A549 (cell line): ENCODE data around the gene LMX1B. TPM values are rescaled to one million over a fixed set of nuclear protein-coding genes. Genes with fewer than 3 reads are reported as not detected.

Source experiments
- ATAC-seq, 2 experiments: fragments of 200-7000 bp in 1 of 2; fragments of >200 bp in 1 of 2; cut with Nextera tagmentation in 1 of 2; cut with Tn5 transposase in 1 of 2; 3 replicates each; pipeline versions ENCODE4 v1.8.0 to v1.9.1; 2018 to 2020; ENCODE audit warnings: mild to moderate bottlenecking in 1 of 2, moderate library complexity in 1 of 2
- CTCF ChIA-PET: fragments of 300-600 bp; sonication (Branson Sonifier 250); formaldehyde crosslinking; extraction: SDS; loops from one replicate; lab custom pipeline; 2021; ENCODE audit warnings: antibody characterized with exemption, inconsistent platforms; lab: Yijun Ruan, JAX
- POLR2A ChIA-PET: fragments of 350-600 bp; formaldehyde crosslinking; extraction: SDS; loops from one replicate; lab custom pipeline; 2021; ENCODE audit warnings: antibody characterized with exemption, inconsistent platforms; lab: Yijun Ruan, JAX
- DNase-seq, 2 experiments: peaks; one replicate each; pipeline versions ENCODE4 v3.0.0 to v3.0.0-alpha.2; 2011 to 2016; ENCODE audit warnings: low read depth in 1 of 2, low spot score in 1 of 2
- FAIRE-seq: peaks from 2 replicates; lab custom pipeline; 2011; peaks lifted over from hg19 to GRCh38; lab: Jason Lieb, UNC
- H3K27ac ChIP-seq, 2 experiments: fragments of >200 bp; sonication (Bioruptor Twin); formaldehyde crosslinking; 3 replicates each; pipeline ENCODE4 v1.5.1; 2016 to 2017
- H3K4me1 ChIP-seq: fragments of >200 bp; sonication (Bioruptor Twin); formaldehyde crosslinking; 3 replicates; pipeline ENCODE4 v1.6.1; 2016
- H3K4me2 ChIP-seq: fragments of >200 bp; sonication (Bioruptor Twin); formaldehyde crosslinking; 3 replicates; pipeline ENCODE4 v1.6.1; 2016
- H3K4me3 ChIP-seq: fragments of >200 bp; sonication (Bioruptor Twin); formaldehyde crosslinking; 3 replicates; pipeline ENCODE4 v1.5.1; 2016
- H3K9me3 ChIP-seq: fragments of >200 bp; sonication (Bioruptor Twin); formaldehyde crosslinking; 3 replicates; pipeline ENCODE4 v1.6.1; 2016
- BCL3 ChIP-seq: fragments of >200 bp; sonication (Bioruptor Twin); formaldehyde crosslinking; IDR thresholded peaks from 3 replicates; pipeline ENCODE4 v1.6.1; 2016
- CBX8 ChIP-seq: fragments of 200-600 bp; sonication (generic); IDR thresholded peaks from 2 replicates; pipeline ENCODE4 v1.6.1; 2016
- CEBPB ChIP-seq, 2 experiments: fragments of >200 bp in 1 of 2; sonication (Bioruptor Twin) in 1 of 2; formaldehyde crosslinking in 1 of 2; IDR thresholded peaks; 2 replicates each; pipeline ENCODE4 v1.6.1; 2012 to 2016
- EHMT2 ChIP-seq: fragments of 200-600 bp; sonication (generic); IDR thresholded peaks from 2 replicates; pipeline ENCODE4 v1.6.1; 2016; ENCODE audit warnings: antibody characterized with exemption, low read depth, mild to moderate bottlenecking, moderate library complexity
- EP300 ChIP-seq, 2 experiments: fragments of >200 bp; sonication (Bioruptor Twin); formaldehyde crosslinking; IDR thresholded peaks; 2 replicates in 1 of 2; 3 replicates in 1 of 2; pipeline ENCODE4 v1.6.1; 2016 to 2017
- ESRRA ChIP-seq: fragments of 150-350 bp; IDR thresholded peaks from 2 replicates; pipeline ENCODE4 v1.6.1; 2014; ENCODE audit warnings: mild to moderate bottlenecking, low read length, borderline replicate concordance
- HDAC2 ChIP-seq: fragments of 200-600 bp; sonication (generic); IDR thresholded peaks from 2 replicates; pipeline ENCODE4 v1.6.1; 2016
- HES2 ChIP-seq: fragments of >200 bp; sonication (Bioruptor Twin); formaldehyde crosslinking; IDR thresholded peaks from 2 replicates; pipeline ENCODE4 v1.6.1; 2016
- MAFK ChIP-seq: fragments of 450-650 bp; IDR thresholded peaks from 2 replicates; pipeline ENCODE4 v1.6.1; 2014; ENCODE audit not compliant: partially characterized antibody
- MAZ ChIP-seq: fragments of 150-350 bp; IDR thresholded peaks from 2 replicates; pipeline ENCODE4 v1.6.1; 2014; ENCODE audit warnings: antibody characterized with exemption, low read depth, low read length, borderline replicate concordance
- MYC ChIP-seq: IDR thresholded peaks from 2 replicates; pipeline ENCODE4 v1.6.1; 2012; ENCODE audit warnings: mild to moderate bottlenecking, inconsistent platforms, low read length, improper control_type of control experiment, borderline replicate concordance
- NFE2L2 ChIP-seq: fragments of 150-350 bp; conservative IDR thresholded peaks from 2 replicates; pipeline ENCODE4 v1.6.1; 2014; ENCODE audit warnings: low read length
- PHF8 ChIP-seq: fragments of 200-600 bp; sonication (generic); IDR thresholded peaks from 2 replicates; pipeline ENCODE4 v1.6.1; 2016; ENCODE audit warnings: low read depth, mild to moderate bottlenecking, antibody characterized with exemption, moderate library complexity, borderline replicate concordance
- POLR2AphosphoS2 ChIP-seq: conservative IDR thresholded peaks from 2 replicates; pipeline ENCODE4 v1.6.1; 2012; ENCODE audit warnings: low read length, improper control_type of control experiment, inconsistent platforms
- RAD21 ChIP-seq, 2 experiments: fragments of >200 bp in 1 of 2; sonication (Bioruptor Twin) in 1 of 2; formaldehyde crosslinking in 1 of 2; IDR thresholded peaks in 1 of 2; conservative IDR thresholded peaks in 1 of 2; 2 replicates in 1 of 2; 3 replicates in 1 of 2; pipeline ENCODE4 v1.6.1; 2012 to 2018; ENCODE audit warnings: inconsistent platforms in 1 of 2
- RARB ChIP-seq: fragments of 250-450 bp; sonication (Bioruptor Pico); IDR thresholded peaks from 2 replicates; pipeline ENCODE4 v1.8.0; 2021; ENCODE audit warnings: mild to moderate bottlenecking, moderate library complexity
- RCOR1 ChIP-seq: fragments of 150-350 bp; IDR thresholded peaks from 2 replicates; pipeline ENCODE4 v1.6.1; 2014; ENCODE audit warnings: antibody characterized with exemption, low read length, low read depth
- RFX5 ChIP-seq: fragments of 450-650 bp; IDR thresholded peaks from 2 replicates; pipeline ENCODE4 v1.7.1; 2014; ENCODE audit warnings: antibody characterized with exemption, mild to moderate bottlenecking, moderate library complexity
- RNF2 ChIP-seq: fragments of 200-600 bp; sonication (generic); IDR thresholded peaks from 2 replicates; pipeline ENCODE4 v1.6.1; 2016; ENCODE audit warnings: low read depth, mild to moderate bottlenecking, antibody characterized with exemption, moderate library complexity, borderline replicate concordance
- SMC3 ChIP-seq: fragments of >200 bp; sonication (Bioruptor Twin); formaldehyde crosslinking; IDR thresholded peaks from 3 replicates; pipeline ENCODE4 v1.6.1; 2018; ENCODE audit warnings: inconsistent platforms
- TFCP2L1 ChIP-seq: fragments of 250-450 bp; sonication (Bioruptor Pico); IDR thresholded peaks from 2 replicates; pipeline ENCODE4 v1.5.0; 2021; ENCODE audit warnings: mild to moderate bottlenecking
- ZSCAN20 ChIP-seq: fragments of 250-450 bp; sonication (Bioruptor Pico); IDR thresholded peaks from 2 replicates; pipeline ENCODE4 v1.8.0; 2022; ENCODE audit warnings: mild to moderate bottlenecking, moderate library complexity
- WGBS: methylation state at CpG from one replicate; pipeline ENCODE4 v1.1.6; 2017; ENCODE audit errors: missing lambda C conversion rate; 5-methylcytosine and 5-hydroxymethylcytosine counted together
- polyA plus RNA-seq, 4 experiments: library from polyadenylated mRNA; depleted of rRNA in 3 of 4; stranded (reverse); fragments of >200 nt; fragmentation: RNase III in 1 of 4; extraction: RNeasy Plus Mini Kit Qiagen cat#74134 plus additional on column Dnase treatment in 1 of 4; gene quantifications; 2 replicates in 3 of 4; 3 replicates in 1 of 4; pipeline ENCODE4 v1.2.3, GENCODE V29; 2011 to 2017
- TF ChIP-seq, protein P1 (sequence below): IDR thresholded peaks from 2 replicates; pipeline ENCODE4 v1.6.1; 2012; ENCODE audit warnings: low read depth, borderline replicate concordance
- TF ChIP-seq, protein P2 (sequence below): fragments of 250-450 bp; sonication (Bioruptor Pico); IDR thresholded peaks from 2 replicates; pipeline ENCODE4 v1.5.0; 2021; ENCODE audit warnings: mild to moderate bottlenecking, moderate library complexity, borderline replicate concordance

Gene LMX1B
- polyA plus RNA-seq, 2 of the 4 experiments (the other 2 are of a cell fraction): 0.41 to 0.56 TPM

DNA sequence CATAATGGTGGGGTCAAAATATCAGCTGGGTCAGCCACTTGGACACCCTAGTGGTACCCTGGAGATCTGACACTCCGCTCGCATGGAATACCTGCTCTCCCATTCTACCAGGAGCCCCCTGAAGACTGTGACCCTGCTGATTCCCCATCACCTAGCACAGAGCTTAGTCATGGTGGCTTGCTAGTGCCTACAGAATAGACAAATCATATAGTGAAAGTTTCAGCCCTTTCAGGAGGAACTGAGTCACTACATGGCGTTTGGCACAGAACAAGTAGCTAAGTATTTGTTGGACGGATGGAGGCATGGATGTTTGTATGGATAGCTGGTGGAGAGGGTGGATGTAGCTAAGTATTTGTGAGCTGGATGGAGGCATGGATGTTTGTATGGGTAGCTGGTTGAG is 65.3 kb downstream of the LMX1B start:
- 90% methylated on average over 4 of the region's 4 CpGs for WGBS
- H3K4me3 ChIP-seq: no peak overlapping the region
- POLR2A ChIA-PET: no interaction called here

DNA sequence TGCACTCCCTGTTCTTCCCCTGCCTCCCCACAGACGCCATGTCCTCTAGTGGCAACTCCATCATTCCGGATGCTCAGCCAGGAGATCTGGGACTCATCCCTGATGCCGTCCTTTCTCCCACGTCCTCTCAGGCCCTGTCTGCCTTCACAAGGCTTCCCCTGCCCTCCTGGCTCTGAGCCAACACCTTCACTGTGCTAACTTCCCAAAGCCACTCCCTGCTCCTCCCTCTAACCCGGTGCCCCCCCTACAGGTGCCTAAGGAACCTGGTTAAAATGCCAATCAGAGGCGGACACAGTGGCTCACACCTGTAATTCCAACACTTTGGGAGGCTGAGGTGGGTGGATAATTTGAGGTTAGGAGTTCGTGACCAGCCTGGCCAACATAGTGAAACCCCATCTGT is 67.6 kb downstream of the LMX1B start:
- ChIA-PET CTCF (interaction anchor here (1.3 to 5.0 kb wide), 3 partner anchors 9 to 100 kb away, joined by 4 to 58 read pairs (median 4); no protein-coding TSS in a partner anchor), POLR2A (no interaction called here)
- Histone ChIP-seq H3K9me3 (no peaks in the 10 kb centered on the region), H3K4me1 (no peaks in the 10 kb centered on the region), H3K4me2 (no peak overlapping the region), H3K27ac (no peak overlapping the region), H3K4me3 (no peak overlapping the region)
- TF ChIP-seq PHF8 (no peak), EP300 (IDR thresholded peaks at IDR 0.05) (no peak), NFE2L2 (no peak), POLR2AphosphoS2 (no peak), RARB (CRISPR knock-in tag) (no peak)
- ATAC-seq (no peak; a peak in 1 of 6 replicates), FAIRE-seq (no peak), DNase-seq (no peak)
- 55% methylated on average over 7 of the region's 7 CpGs for WGBS

More for the DNA sequence above, 65.3 kb downstream of the LMX1B start:
- H3K9me3 ChIP-seq: no peaks in the 10 kb centered on the region
- H3K4me1 ChIP-seq: no peaks in the 10 kb centered on the region
- ATAC-seq (no peak), FAIRE-seq (no peak), DNase-seq (no peak)
- TF ChIP-seq, protein P1, sequence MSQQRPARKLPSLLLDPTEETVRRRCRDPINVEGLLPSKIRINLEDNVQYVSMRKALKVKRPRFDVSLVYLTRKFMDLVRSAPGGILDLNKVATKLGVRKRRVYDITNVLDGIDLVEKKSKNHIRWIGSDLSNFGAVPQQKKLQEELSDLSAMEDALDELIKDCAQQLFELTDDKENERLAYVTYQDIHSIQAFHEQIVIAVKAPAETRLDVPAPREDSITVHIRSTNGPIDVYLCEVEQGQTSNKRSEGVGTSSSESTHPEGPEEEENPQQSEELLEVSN: no peak
- no peak for TF ChIP-seq HDAC2
- no peak for TF ChIP-seq RNF2
- no peak for TF ChIP-seq MAZ
- CTCF ChIA-PET: interaction anchor here (0.8 to 5.0 kb wide), 5 partner anchors 11 to 102 kb away, joined by 3 to 58 read pairs (median 7); no protein-coding TSS in a partner anchor
- H3K4me2 ChIP-seq: no peak overlapping the region
- H3K27ac ChIP-seq: no peak overlapping the region

- H3K4me3 ChIP-seq: no peak overlapping the region
- no peak overlapping the region for H3K27ac ChIP-seq
- ChIA-PET POLR2A (no interaction called here), CTCF (interaction anchor here (1.1 to 1.3 kb wide), 2 partner anchors 14 to 22 kb away, joined by 3 to 4 read pairs; no protein-coding TSS in a partner anchor)
- no peak for TF ChIP-seq RFX5
- FAIRE-seq (no peak), ATAC-seq (no peak), DNase-seq (no peak)
- WGBS: 78% methylated on average over 21 of the region's 24 CpGs
- H3K9me3 ChIP-seq: no peaks in the 10 kb centered on the region
- no peak overlapping the region for H3K4me2 ChIP-seq
- no peaks in the 10 kb centered on the region for H3K4me1 ChIP-seq
Measured at GRCh38 chr9:126682113-126682810, 68.5 kb downstream of the LMX1B start.

GRCh38 chr9:126682928-126683697 is 69.4 kb downstream of the LMX1B start:
- WGBS: 72% methylated on average over 58 of the region's 69 CpGs
- ChIA-PET CTCF (interaction anchor here (0.6 to 1.1 kb wide), 3 partner anchors 22 to 99 kb away, joined by 3 read pairs; no protein-coding TSS in a partner anchor), POLR2A (no interaction called here)
- no peak overlapping the region for H3K4me3 ChIP-seq
- DNase-seq: no peak
- FAIRE-seq: no peak
- H3K4me2 ChIP-seq: no peak overlapping the region
- ATAC-seq: no peak
- no peak overlapping the region for H3K27ac ChIP-seq
- no peaks in the 10 kb centered on the region for H3K4me1 ChIP-seq
- no peaks in the 10 kb centered on the region for H3K9me3 ChIP-seq
- TF ChIP-seq, protein P1: no peak
- TF ChIP-seq MAFK (no peak), RAD21 (conservative IDR thresholded peaks at IDR 0.05 in 1 of 2, IDR thresholded peaks at IDR 0.05 in 1 of 2) (no peak), CBX8 (no peak), ESRRA (no peak), SMC3 (no peak), TFCP2L1 (CRISPR knock-in tag) (no peak), MYC (no peak), EHMT2 (no peak), ZSCAN20 (CRISPR knock-in tag) (no peak), HES2 (no peak), RCOR1 (no peak), CEBPB (IDR thresholded peaks at IDR 0.05) (no peak), BCL3 (no peak)
- TF ChIP-seq, protein P2, sequence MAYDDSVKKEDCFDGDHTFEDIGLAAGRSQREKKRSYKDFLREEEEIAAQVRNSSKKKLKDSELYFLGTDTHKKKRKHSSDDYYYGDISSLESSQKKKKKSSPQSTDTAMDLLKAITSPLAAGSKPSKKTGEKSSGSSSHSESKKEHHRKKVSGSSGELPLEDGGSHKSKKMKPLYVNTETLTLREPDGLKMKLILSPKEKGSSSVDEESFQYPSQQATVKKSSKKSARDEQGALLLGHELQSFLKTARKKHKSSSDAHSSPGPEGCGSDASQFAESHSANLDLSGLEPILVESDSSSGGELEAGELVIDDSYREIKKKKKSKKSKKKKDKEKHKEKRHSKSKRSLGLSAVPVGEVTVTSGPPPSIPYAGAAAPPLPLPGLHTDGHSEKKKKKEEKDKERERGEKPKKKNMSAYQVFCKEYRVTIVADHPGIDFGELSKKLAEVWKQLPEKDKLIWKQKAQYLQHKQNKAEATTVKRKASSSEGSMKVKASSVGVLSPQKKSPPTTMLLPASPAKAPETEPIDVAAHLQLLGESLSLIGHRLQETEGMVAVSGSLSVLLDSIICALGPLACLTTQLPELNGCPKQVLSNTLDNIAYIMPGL (CRISPR knock-in tag): no peak
